SU-DHL-6 (cell line): ENCODE results near the gene WASF1.
A peak's percentile ranks its signal among the peaks of the same experiment; 100 is the strongest.

ENCODE experiments used
- EZH2phosphoT487 ChIP-seq: fragments of 200-600 bp; sonication (generic), shearing (Covaris generic); conservative IDR thresholded peaks from 2 replicates; pipeline ENCODE4 v1.6.1; 2018; ENCODE audit warnings: mild to moderate bottlenecking, antibody characterized with exemption, low read length, moderate library complexity, mixed read lengths
- TF ChIP-seq, protein P1 (sequence below): fragments of 200-600 bp; sonication (generic); IDR thresholded peaks from one replicate; pipeline ENCODE4 v1.5.1; 2017; ENCODE audit warnings: antibody characterized with exemption, mild to moderate bottlenecking, low read length, moderate library complexity; ENCODE audit not compliant: insufficient read depth, poor library complexity, severe bottlenecking

GRCh38 chr6:110178626-110179405, 654 bp downstream of the WASF1 start:
- TF ChIP-seq, protein P1, sequence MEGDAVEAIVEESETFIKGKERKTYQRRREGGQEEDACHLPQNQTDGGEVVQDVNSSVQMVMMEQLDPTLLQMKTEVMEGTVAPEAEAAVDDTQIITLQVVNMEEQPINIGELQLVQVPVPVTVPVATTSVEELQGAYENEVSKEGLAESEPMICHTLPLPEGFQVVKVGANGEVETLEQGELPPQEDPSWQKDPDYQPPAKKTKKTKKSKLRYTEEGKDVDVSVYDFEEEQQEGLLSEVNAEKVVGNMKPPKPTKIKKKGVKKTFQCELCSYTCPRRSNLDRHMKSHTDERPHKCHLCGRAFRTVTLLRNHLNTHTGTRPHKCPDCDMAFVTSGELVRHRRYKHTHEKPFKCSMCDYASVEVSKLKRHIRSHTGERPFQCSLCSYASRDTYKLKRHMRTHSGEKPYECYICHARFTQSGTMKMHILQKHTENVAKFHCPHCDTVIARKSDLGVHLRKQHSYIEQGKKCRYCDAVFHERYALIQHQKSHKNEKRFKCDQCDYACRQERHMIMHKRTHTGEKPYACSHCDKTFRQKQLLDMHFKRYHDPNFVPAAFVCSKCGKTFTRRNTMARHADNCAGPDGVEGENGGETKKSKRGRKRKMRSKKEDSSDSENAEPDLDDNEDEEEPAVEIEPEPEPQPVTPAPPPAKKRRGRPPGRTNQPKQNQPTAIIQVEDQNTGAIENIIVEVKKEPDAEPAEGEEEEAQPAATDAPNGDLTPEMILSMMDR: peak; percentile 38
- TF ChIP-seq EZH2phosphoT487: no peak
